H1 (cell line): ENCODE results near the gene RTF2. TPM values are rescaled to one million over a fixed set of nuclear protein-coding genes. Genes with fewer than 3 reads are reported as not detected.

Experiments
- CTCF ChIA-PET: fragments of 300-600 bp; sonication (Branson Sonifier 250); formaldehyde crosslinking; loops from one replicate; lab custom pipeline; 2021; ENCODE audit not compliant: partially characterized antibody; lab: Charles Lee
- POLR2A ChIA-PET: fragments of 300-600 bp; sonication (Branson Sonifier 250); formaldehyde crosslinking; loops from one replicate; lab custom pipeline; 2021; ENCODE audit warnings: inconsistent platforms; ENCODE audit not compliant: partially characterized antibody; lab: Charles Lee
- DNase-seq, 2 experiments: peaks; one replicate each; pipeline versions ENCODE4 v3.0.0 to v3.0.0-alpha.2; 2010 to 2022; ENCODE audit warnings: low spot score in 2 of 2, low read depth in 1 of 2, mixed read lengths in 1 of 2
- FAIRE-seq: peaks from 2 replicates; lab custom pipeline; 2011; peaks lifted over from hg19 to GRCh38; lab: Jason Lieb, UNC
- H2AFZ ChIP-seq: 2 replicates; pipeline ENCODE4 v1.8.1; 2012; ENCODE audit warnings: low read length, inconsistent platforms
- H2AK5ac ChIP-seq: 2 replicates; pipeline ENCODE4 v1.6.1; 2013; ENCODE audit warnings: low read depth, low read length
- H2BK120ac ChIP-seq: replicated peaks from 2 replicates; pipeline ENCODE3; 2013; ENCODE audit warnings: low read depth, low read length, inconsistent platforms
- H2BK12ac ChIP-seq: 2 replicates; pipeline ENCODE4 v1.6.1; 2013; ENCODE audit warnings: low read depth, low read length
- H2BK15ac ChIP-seq: 2 replicates; pipeline ENCODE4 v1.6.1; 2013; ENCODE audit warnings: low read length
- H2BK20ac ChIP-seq: 2 replicates; pipeline ENCODE4 v1.6.1; 2013; ENCODE audit warnings: low read length
- H2BK5ac ChIP-seq: 2 replicates; pipeline ENCODE4 v1.6.1; 2013; ENCODE audit warnings: low read depth, low read length
- H3K14ac ChIP-seq: 2 replicates; pipeline ENCODE4 v1.6.1; 2013; ENCODE audit warnings: inconsistent platforms; ENCODE audit not compliant: insufficient read length
- H3K18ac ChIP-seq: 2 replicates; pipeline ENCODE4 v1.6.1; 2013; ENCODE audit warnings: low read length; ENCODE audit errors: extremely low read depth
- H3K23ac ChIP-seq: 2 replicates; pipeline ENCODE4 v1.6.1; 2013; ENCODE audit warnings: inconsistent platforms; ENCODE audit not compliant: insufficient read length
- H3K23me2 ChIP-seq: 2 replicates; pipeline ENCODE4 v1.6.1; 2013; ENCODE audit warnings: low read depth, low read length
- H3K27ac ChIP-seq: 2 replicates; pipeline ENCODE4 v1.6.1; 2011; ENCODE audit warnings: low read depth, low read length, inconsistent platforms
- H3K27me3 ChIP-seq, 4 experiments: replicated peaks in 1 of 4; 1 replicate in 1 of 4; 2 replicates in 3 of 4; pipeline versions ENCODE4 v1.6.1 to v1.8.1; 2011 to 2013; ENCODE audit warnings: low read length in 3 of 4, mild to moderate bottlenecking in 3 of 4, inconsistent platforms in 2 of 4, mixed read lengths in 2 of 4, moderate library complexity in 1 of 4; ENCODE audit not compliant: control insufficient read depth in 3 of 4, insufficient read depth in 3 of 4; ENCODE audit errors: extremely low read depth in 1 of 4
- H3K36me3 ChIP-seq, 4 experiments: 2 replicates each; pipeline versions ENCODE4 v1.6.1 to v1.8.1; 2011 to 2013; ENCODE audit warnings: mild to moderate bottlenecking in 4 of 4, low read length in 3 of 4, moderate library complexity in 2 of 4, control low read depth in 1 of 4, inconsistent platforms in 1 of 4; ENCODE audit not compliant: insufficient read depth in 4 of 4, control insufficient read depth in 2 of 4
- H3K4ac ChIP-seq: replicated peaks from 2 replicates; pipeline ENCODE3; 2013; ENCODE audit warnings: low read length, low read depth, mixed read lengths, inconsistent platforms; ENCODE audit not compliant: insufficient read length
- H3K4me1 ChIP-seq, 4 experiments: replicated peaks in 1 of 4; 1 replicate in 1 of 4; 2 replicates in 3 of 4; pipeline versions ENCODE4 v1.6.1 to v1.8.1; 2011 to 2013; ENCODE audit warnings: low read length in 3 of 4, inconsistent platforms in 2 of 4, mixed read lengths in 1 of 4; ENCODE audit not compliant: insufficient read depth in 4 of 4, control insufficient read depth in 3 of 4
- H3K4me2 ChIP-seq, 2 experiments: 2 replicates each; pipeline versions ENCODE4 v1.6.1 to v1.8.1; 2011 to 2013; ENCODE audit warnings: low read depth in 2 of 2, low read length in 2 of 2, control low read depth in 1 of 2, inconsistent platforms in 1 of 2, mild to moderate bottlenecking in 1 of 2; ENCODE audit not compliant: insufficient read depth in 1 of 2
- H3K4me3 ChIP-seq, 4 experiments: fragments of 200-600, 300-600 bp in 1 of 4; sonication (generic), shearing (Covaris generic), sonication (Bioruptor Twin) in 1 of 4; 2 replicates each; pipeline versions ENCODE4 v1.5.1 to v1.8.1; 2011 to 2016; ENCODE audit warnings: low read length in 4 of 4, low read depth in 3 of 4, control low read depth in 2 of 4, inconsistent platforms in 2 of 4, mild to moderate bottlenecking in 2 of 4, mixed read lengths in 1 of 4, moderate library complexity in 1 of 4; ENCODE audit not compliant: insufficient read depth in 2 of 4; ENCODE audit errors: extremely low read depth in 1 of 4
- H3K56ac ChIP-seq: replicated peaks from 2 replicates; pipeline ENCODE3; 2013; ENCODE audit warnings: low read depth, mild to moderate bottlenecking, mixed read lengths, low read length, inconsistent platforms; ENCODE audit not compliant: insufficient read length
- H3K79me1 ChIP-seq: 2 replicates; pipeline ENCODE4 v1.6.1; 2013; ENCODE audit warnings: low read depth, low read length, control low read depth
- H3K79me2 ChIP-seq, 2 experiments: 2 replicates each; pipeline versions ENCODE4 v1.6.1 to v1.8.1; 2012 to 2013; ENCODE audit warnings: low read length in 2 of 2, mild to moderate bottlenecking in 2 of 2, inconsistent platforms in 1 of 2; ENCODE audit not compliant: insufficient read depth in 2 of 2, control insufficient read depth in 1 of 2
- H3K9ac ChIP-seq, 4 experiments: replicated peaks in 1 of 4; 1 replicate in 1 of 4; 2 replicates in 3 of 4; pipeline versions ENCODE4 v1.6.1 to v1.8.1; 2011 to 2013; ENCODE audit warnings: low read depth in 3 of 4, low read length in 3 of 4, control low read depth in 2 of 4, mild to moderate bottlenecking in 2 of 4, moderate library complexity in 2 of 4, inconsistent platforms in 1 of 4; ENCODE audit errors: extremely low read depth in 1 of 4
- H3K9me3 ChIP-seq, 2 experiments: 2 replicates each; pipeline versions ENCODE4 v1.6.1 to v1.8.1; 2012 to 2013; ENCODE audit warnings: mild to moderate bottlenecking in 2 of 2, moderate library complexity in 2 of 2, control low read depth in 1 of 2, inconsistent platforms in 1 of 2, low read depth in 1 of 2, low read length in 1 of 2, mixed read lengths in 1 of 2; ENCODE audit not compliant: insufficient read depth in 2 of 2
- H4K20me1 ChIP-seq, 2 experiments: replicated peaks in 1 of 2; 2 replicates each; pipeline versions ENCODE3 to v1.8.1; 2011 to 2013; ENCODE audit warnings: inconsistent platforms in 2 of 2, low read length in 2 of 2, mild to moderate bottlenecking in 1 of 2; ENCODE audit not compliant: insufficient read depth in 2 of 2, control insufficient read depth in 1 of 2
- H4K5ac ChIP-seq: 2 replicates; pipeline ENCODE4 v1.6.1; 2013; ENCODE audit warnings: low read length, low read depth, mixed read lengths, inconsistent platforms; ENCODE audit not compliant: insufficient read length
- H4K8ac ChIP-seq: 2 replicates; pipeline ENCODE4 v1.8.0; 2013; ENCODE audit warnings: mild to moderate bottlenecking, moderate library complexity, low read length, inconsistent platforms; ENCODE audit not compliant: insufficient read depth; ENCODE audit errors: extremely low read depth
- H4K91ac ChIP-seq: replicated peaks from 2 replicates; pipeline ENCODE3; 2013; ENCODE audit warnings: low read length, mixed read lengths, inconsistent platforms; ENCODE audit not compliant: insufficient read length
- BCL11A ChIP-seq, 2 experiments: IDR thresholded peaks; one replicate each; pipeline ENCODE4 v1.6.1; 2011; ENCODE audit warnings: low read depth in 2 of 2, low read length in 2 of 2, mild to moderate bottlenecking in 2 of 2
- EP300 ChIP-seq, 2 experiments: IDR thresholded peaks; 1 replicate in 1 of 2; 2 replicates in 1 of 2; pipeline ENCODE4 v1.6.1; 2011 to 2012; ENCODE audit warnings: low read depth in 2 of 2, low read length in 2 of 2, mild to moderate bottlenecking in 2 of 2, borderline replicate concordance in 1 of 2, inconsistent platforms in 1 of 2, moderate library complexity in 1 of 2
- GTF2F1 ChIP-seq: IDR thresholded peaks from 2 replicates; pipeline ENCODE4 v1.6.1; 2012; ENCODE audit warnings: low read depth, low read length, improper control_type of control experiment, borderline replicate concordance
- POLR2AphosphoS5 ChIP-seq: IDR thresholded peaks from 2 replicates; pipeline ENCODE4 v1.6.1; 2011; ENCODE audit warnings: low read depth, low read length
- POU5F1 ChIP-seq: IDR thresholded peaks from 2 replicates; pipeline ENCODE4 v1.6.1; 2011; ENCODE audit warnings: low read depth, mild to moderate bottlenecking, low read length, moderate library complexity
- RXRA ChIP-seq: IDR thresholded peaks from 2 replicates; pipeline ENCODE4 v1.6.1; 2011; ENCODE audit warnings: low read depth, mild to moderate bottlenecking, low read length, moderate library complexity; ENCODE audit not compliant: insufficient read depth
- SIN3A ChIP-seq, 2 experiments: IDR thresholded peaks in 1 of 2; conservative IDR thresholded peaks in 1 of 2; 2 replicates each; pipeline ENCODE4 v1.6.1; 2011 to 2012; ENCODE audit warnings: low read length in 2 of 2, improper control_type of control experiment in 1 of 2, low read depth in 1 of 2, mild to moderate bottlenecking in 1 of 2
- SIX5 ChIP-seq: IDR thresholded peaks from 2 replicates; pipeline ENCODE4 v1.6.1; 2011; ENCODE audit warnings: mild to moderate bottlenecking, low read depth, low read length
- SUZ12 ChIP-seq: fragments of 200-600 bp; sonication (generic); IDR thresholded peaks from 2 replicates; pipeline ENCODE4 v1.6.1; 2012; ENCODE audit warnings: mild to moderate bottlenecking, inconsistent platforms, low read length, moderate library complexity, mixed read lengths
- TBP ChIP-seq: IDR thresholded peaks from 2 replicates; pipeline ENCODE4 v1.6.1; 2011; ENCODE audit warnings: low read depth, low read length, improper control_type of control experiment
- TCF12 ChIP-seq: IDR thresholded peaks from 2 replicates; pipeline ENCODE4 v1.6.1; 2011; ENCODE audit warnings: low read depth, mild to moderate bottlenecking, low read length
- TEAD4 ChIP-seq: IDR thresholded peaks from 2 replicates; pipeline ENCODE4 v1.6.1; 2012; ENCODE audit warnings: low read depth, low read length, inconsistent platforms, mixed read lengths
- WGBS, 2 experiments: shearing (Covaris generic) in 1 of 2; methylation state at CpG; one replicate each; pipeline versions ENCODE4 v1.1.6 to v1.1.7; 2013 to 2015; ENCODE audit warnings: low lambda C conversion rate in 2 of 2, mixed read lengths in 2 of 2, inconsistent platforms in 1 of 2, low coverage in 1 of 2, missing lambda C conversion rate in 1 of 2; ENCODE audit not compliant: insufficient replicate concordance in 2 of 2, insufficient coverage in 1 of 2, insufficient read length in 1 of 2; ENCODE audit errors: extremely low coverage in 1 of 2, missing lambda C conversion rate in 1 of 2; 5-methylcytosine and 5-hydroxymethylcytosine counted together
- polyA plus RNA-seq, 7 experiments: library from polyadenylated mRNA; depleted of rRNA in 3 of 7; stranded (reverse) in 5 of 7; unstranded in 2 of 7; fragments of >200 nt in 5 of 7; fragments of 200-250 nt in 2 of 7; gene quantifications; 1 replicate in 5 of 7; 2 replicates in 1 of 7; 4 replicates in 1 of 7; pipeline versions ENCODE4 v1.2.1 to v1.2.3, GENCODE V29; 2011 to 2013; ENCODE audit warnings: missing spikeins in 2 of 7, mixed read lengths in 2 of 7
- total RNA-seq: library from RNA; stranded (reverse); fragmentation: NEBNext Ultra II Directional; extraction: Animal tissue kit (Norgen Biotek cat#: 25700); gene quantifications from 2 replicates; pipeline ENCODE4 v1.2.1, GENCODE V29; 2021
- TF ChIP-seq, protein P1 (sequence below): IDR thresholded peaks from 2 replicates; pipeline ENCODE4 v1.6.1; 2011; ENCODE audit warnings: low read length, improper control_type of control experiment

The RTF2 gene
- total and polyA plus RNA-seq, 2 of the 8 experiments (the other 6 are each of a cell fraction or from before 2014, with no cell fraction given): 33.9 to 51.2 TPM

GRCh38 chr20:56465997-56466396 is 2.4 kb upstream of the RTF2 start:
- Histone ChIP-seq H3K4me2 (no peak overlapping the region), H2BK15ac (no peak overlapping the region), H4K91ac (no peak overlapping the region), H3K23ac (no peak overlapping the region), H3K36me3 (no peaks in the 10 kb centered on the region; a peak in 1 of 8 replicates), H3K14ac (no peak overlapping the region), H2AFZ (no peak overlapping the region), H2BK120ac (no peak overlapping the region), H4K8ac (no peak overlapping the region), H3K4me3 (no peak overlapping the region), H3K4ac (no peak overlapping the region), H3K27me3 (no peaks in the 10 kb centered on the region; a peak in 1 of 7 replicates), H4K5ac (no peak overlapping the region), H3K9ac (no peak overlapping the region), H2BK12ac (no peak overlapping the region), H4K20me1 (peaks cover 0 to 3% of the 10 kb centered on the region in 2 experiments), H3K79me2 (peaks cover 3 to 21% of the 10 kb centered on the region in 2 experiments; a peak in 3 of 4 replicates), H2BK20ac (no peak overlapping the region), H3K23me2 (peaks cover 6% of the 10 kb centered on the region), H3K18ac (no peak overlapping the region), H2AK5ac (no peak overlapping the region), H2BK5ac (no peak overlapping the region), H3K56ac (no peak overlapping the region), H3K27ac (no peak overlapping the region), H3K9me3 (no peaks in the 10 kb centered on the region), H3K79me1 (peaks cover 5% of the 10 kb centered on the region), H3K4me1 (no peaks in the 10 kb centered on the region; a peak in 1 of 7 replicates)
- CTCF ChIA-PET: interaction anchor here (0.5 kb wide), 1 partner anchor 1571 kb away, joined by 3 read pairs; no protein-coding TSS in a partner anchor
- WGBS, 2 experiments: 71% methylated on average over 7 of the region's 7 CpGs; no CpG with 5 or more reads in 1 of the 2 experiments
- TF ChIP-seq, protein P1, sequence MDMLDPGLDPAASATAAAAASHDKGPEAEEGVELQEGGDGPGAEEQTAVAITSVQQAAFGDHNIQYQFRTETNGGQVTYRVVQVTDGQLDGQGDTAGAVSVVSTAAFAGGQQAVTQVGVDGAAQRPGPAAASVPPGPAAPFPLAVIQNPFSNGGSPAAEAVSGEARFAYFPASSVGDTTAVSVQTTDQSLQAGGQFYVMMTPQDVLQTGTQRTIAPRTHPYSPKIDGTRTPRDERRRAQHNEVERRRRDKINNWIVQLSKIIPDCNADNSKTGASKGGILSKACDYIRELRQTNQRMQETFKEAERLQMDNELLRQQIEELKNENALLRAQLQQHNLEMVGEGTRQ: no peak
- no peak for TF ChIP-seq SIX5
- no peak for TF ChIP-seq TBP
- no peak for TF ChIP-seq POU5F1
- TF ChIP-seq TEAD4: no peak
- TF ChIP-seq SIN3A (conservative IDR thresholded peaks at IDR 0.05 in 1 of 2, IDR thresholded peaks at IDR 0.05 in 1 of 2; ENCODE audit: low read depth in 1 of 2, low read length in 2 of 2): no peak
- no peak for TF ChIP-seq EP300 (IDR thresholded peaks at IDR 0.05; ENCODE audit: borderline replicate concordance in 1 of 2, low read depth in 2 of 2, low read length in 2 of 2)
- TF ChIP-seq POLR2AphosphoS5: no peak
- TF ChIP-seq BCL11A (IDR thresholded peaks at IDR 0.05; ENCODE audit: low read depth in 2 of 2, low read length in 2 of 2): no peak
- TF ChIP-seq RXRA: no peak
- no peak for TF ChIP-seq GTF2F1
- TF ChIP-seq SUZ12: no peak
- no peak for TF ChIP-seq TCF12
- no peak for DNase-seq
- POLR2A ChIA-PET: interaction anchor here (0.8 kb wide), 1 partner anchor 31 kb away, joined by 3 read pairs; no protein-coding TSS in a partner anchor
- FAIRE-seq: no peak
